GM06990 (cell line): ENCODE measurements around the gene MACROH2A1.

Experiments used
- DNase-seq: peaks from one replicate; pipeline ENCODE4 v3.0.0-alpha.2; 2011; ENCODE audit not compliant: insufficient read length; ENCODE audit errors: extremely low read depth
- H3K27me3 ChIP-seq: replicated peaks from 2 replicates; pipeline ENCODE4 v1.6.0; 2011; ENCODE audit warnings: low read length; ENCODE audit not compliant: control insufficient read depth, insufficient read depth
- H3K36me3 ChIP-seq: 2 replicates; pipeline ENCODE4 v1.5.1; 2011; ENCODE audit warnings: low read length; ENCODE audit not compliant: control insufficient read depth, insufficient read depth
- H3K4me3 ChIP-seq: replicated peaks from 2 replicates; pipeline ENCODE4 v1.5.1; 2011; ENCODE audit warnings: low read depth, mild to moderate bottlenecking, control low read depth, low read length
- CTCF ChIP-seq: IDR thresholded peaks from 2 replicates; pipeline ENCODE4 v1.5.1; 2011; ENCODE audit warnings: low read length, control low read depth, mild to moderate bottlenecking, inconsistent platforms; ENCODE audit not compliant: insufficient read depth, poor library complexity, severe bottlenecking

MACROH2A1 gene

GRCh38 chr5:135350536-135350935, 48.5 kb downstream of the MACROH2A1 start:
- H3K4me3 ChIP-seq = no peak overlapping the region
- no peaks in the 10 kb centered on the region for H3K27me3 ChIP-seq
- DNase-seq = no peak
- TF ChIP-seq CTCF = no peak
- peaks cover 12% of the 10 kb centered on the region for H3K36me3 ChIP-seq

GRCh38 chr5:135349886-135350285, 49.1 kb downstream of the MACROH2A1 start:
- no peak for TF ChIP-seq CTCF
- Histone ChIP-seq H3K27me3 (no peaks in the 10 kb centered on the region), H3K36me3 (peaks cover 10% of the 10 kb centered on the region), H3K4me3 (no peak overlapping the region)
- DNase-seq = no peak

DNA sequence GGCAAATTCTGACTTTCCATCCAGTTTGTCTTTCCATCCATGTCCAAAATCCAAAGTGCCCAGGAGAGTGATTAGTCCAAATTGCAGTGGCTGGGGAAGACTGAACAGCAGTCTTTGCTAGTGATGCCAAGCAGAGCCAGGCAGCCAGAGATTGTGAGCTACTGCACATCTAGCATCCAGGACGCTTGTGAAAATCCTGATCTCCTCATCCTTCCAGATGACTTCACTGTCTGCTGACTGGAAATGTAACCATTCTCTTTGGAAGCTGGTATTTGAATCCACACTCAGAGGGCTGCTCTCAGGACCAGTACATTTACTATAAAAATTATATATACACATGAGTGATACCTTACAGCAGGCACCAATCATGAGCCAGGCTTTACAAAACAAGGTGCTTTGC, 49.6 kb downstream of the MACROH2A1 start:
- peaks cover 10% of the 10 kb centered on the region for H3K36me3 ChIP-seq
- TF ChIP-seq CTCF = no peak
- H3K4me3 ChIP-seq = no peak overlapping the region

DNA sequence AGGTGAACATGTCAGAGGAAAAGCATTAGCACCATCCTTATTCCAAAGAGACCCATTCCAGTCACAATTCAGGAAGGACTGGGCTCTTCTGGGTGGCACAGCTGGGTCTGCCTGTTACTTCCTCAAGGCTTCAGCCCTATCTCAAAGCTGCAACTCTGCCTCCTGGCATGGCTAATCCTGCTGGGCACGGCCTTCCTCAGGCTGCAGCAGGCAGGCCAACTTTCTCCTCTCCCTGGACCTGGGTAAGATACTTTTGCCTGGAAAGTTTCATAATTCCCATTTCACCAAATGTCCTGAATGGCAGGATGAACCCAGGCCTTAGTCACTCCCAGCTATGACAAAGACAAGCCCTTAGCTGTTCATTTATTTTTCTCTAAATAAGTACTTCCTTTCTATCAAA, 50.1 kb downstream of the MACROH2A1 start:
- H3K27me3 ChIP-seq = no peaks in the 10 kb centered on the region
- DNase-seq = no peak
- TF ChIP-seq CTCF = no peak
- no peak overlapping the region for H3K4me3 ChIP-seq
- H3K36me3 ChIP-seq = peaks cover 12% of the 10 kb centered on the region

More for the DNA sequence above, 49.6 kb downstream of the MACROH2A1 start:
- no peaks in the 10 kb centered on the region for H3K27me3 ChIP-seq
- DNase-seq = no peak

DNA sequence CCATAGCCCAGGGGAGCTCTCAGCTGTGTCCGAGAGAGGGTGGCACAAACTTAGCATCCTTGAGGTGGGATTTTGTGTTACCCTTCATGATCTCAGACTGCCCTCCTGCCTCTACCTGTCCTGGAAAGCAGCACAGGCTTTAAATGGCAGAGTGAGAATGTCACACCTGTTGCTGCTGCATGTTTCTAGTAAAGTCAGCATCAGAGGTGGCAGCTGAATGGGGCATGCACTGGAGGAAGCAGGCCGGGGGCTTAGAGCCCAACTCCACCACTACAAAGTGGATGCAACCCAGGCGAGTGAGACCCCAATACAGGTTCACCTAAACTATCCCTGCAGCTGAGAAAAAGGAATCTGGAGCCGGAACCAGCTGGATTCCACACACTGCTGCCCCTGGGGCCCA, 51.6 kb downstream of the MACROH2A1 start:
- DNase-seq = no peak
- no peak for TF ChIP-seq CTCF
- H3K4me3 ChIP-seq = no peak overlapping the region
- no peaks in the 10 kb centered on the region for H3K27me3 ChIP-seq
- peaks cover 17% of the 10 kb centered on the region for H3K36me3 ChIP-seq
